GM20000 (cell line): ENCODE results near the gene NOL3.

ENCODE experiments used
- DNase-seq: peaks from one replicate; pipeline ENCODE4 v3.0.0; 2012; ENCODE audit warnings: low spot score
- TF ChIP-seq, protein P1 (sequence below): IDR thresholded peaks from 2 replicates; pipeline ENCODE4 v1.5.1; 2012; ENCODE audit warnings: mild to moderate bottlenecking, control low read depth; ENCODE audit errors: extremely low read depth, missing control alignments

The NOL3 gene

DNA sequence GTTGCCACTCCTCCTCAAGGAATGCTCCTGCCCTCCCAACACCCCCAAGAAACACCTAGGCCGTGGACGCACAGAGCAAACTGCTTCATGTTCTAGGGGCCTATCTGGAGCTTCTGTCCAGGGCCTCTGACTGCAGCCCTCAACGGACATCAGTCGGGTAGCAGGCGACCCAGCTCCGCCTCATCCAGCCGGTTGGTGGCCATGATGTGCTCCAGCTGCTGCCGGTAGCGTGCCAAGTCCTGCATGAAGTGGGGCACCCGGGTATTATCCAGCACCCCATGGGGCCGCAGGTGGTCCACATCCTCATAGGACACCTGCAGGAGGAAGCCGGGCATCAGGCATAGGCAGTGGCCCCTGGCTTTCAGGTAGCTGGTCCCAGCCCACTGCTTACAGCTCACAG lies 6.3 kb downstream of the NOL3 start:
- no peak for DNase-seq
- TF ChIP-seq, protein P1, sequence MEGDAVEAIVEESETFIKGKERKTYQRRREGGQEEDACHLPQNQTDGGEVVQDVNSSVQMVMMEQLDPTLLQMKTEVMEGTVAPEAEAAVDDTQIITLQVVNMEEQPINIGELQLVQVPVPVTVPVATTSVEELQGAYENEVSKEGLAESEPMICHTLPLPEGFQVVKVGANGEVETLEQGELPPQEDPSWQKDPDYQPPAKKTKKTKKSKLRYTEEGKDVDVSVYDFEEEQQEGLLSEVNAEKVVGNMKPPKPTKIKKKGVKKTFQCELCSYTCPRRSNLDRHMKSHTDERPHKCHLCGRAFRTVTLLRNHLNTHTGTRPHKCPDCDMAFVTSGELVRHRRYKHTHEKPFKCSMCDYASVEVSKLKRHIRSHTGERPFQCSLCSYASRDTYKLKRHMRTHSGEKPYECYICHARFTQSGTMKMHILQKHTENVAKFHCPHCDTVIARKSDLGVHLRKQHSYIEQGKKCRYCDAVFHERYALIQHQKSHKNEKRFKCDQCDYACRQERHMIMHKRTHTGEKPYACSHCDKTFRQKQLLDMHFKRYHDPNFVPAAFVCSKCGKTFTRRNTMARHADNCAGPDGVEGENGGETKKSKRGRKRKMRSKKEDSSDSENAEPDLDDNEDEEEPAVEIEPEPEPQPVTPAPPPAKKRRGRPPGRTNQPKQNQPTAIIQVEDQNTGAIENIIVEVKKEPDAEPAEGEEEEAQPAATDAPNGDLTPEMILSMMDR, result no peak

DNA sequence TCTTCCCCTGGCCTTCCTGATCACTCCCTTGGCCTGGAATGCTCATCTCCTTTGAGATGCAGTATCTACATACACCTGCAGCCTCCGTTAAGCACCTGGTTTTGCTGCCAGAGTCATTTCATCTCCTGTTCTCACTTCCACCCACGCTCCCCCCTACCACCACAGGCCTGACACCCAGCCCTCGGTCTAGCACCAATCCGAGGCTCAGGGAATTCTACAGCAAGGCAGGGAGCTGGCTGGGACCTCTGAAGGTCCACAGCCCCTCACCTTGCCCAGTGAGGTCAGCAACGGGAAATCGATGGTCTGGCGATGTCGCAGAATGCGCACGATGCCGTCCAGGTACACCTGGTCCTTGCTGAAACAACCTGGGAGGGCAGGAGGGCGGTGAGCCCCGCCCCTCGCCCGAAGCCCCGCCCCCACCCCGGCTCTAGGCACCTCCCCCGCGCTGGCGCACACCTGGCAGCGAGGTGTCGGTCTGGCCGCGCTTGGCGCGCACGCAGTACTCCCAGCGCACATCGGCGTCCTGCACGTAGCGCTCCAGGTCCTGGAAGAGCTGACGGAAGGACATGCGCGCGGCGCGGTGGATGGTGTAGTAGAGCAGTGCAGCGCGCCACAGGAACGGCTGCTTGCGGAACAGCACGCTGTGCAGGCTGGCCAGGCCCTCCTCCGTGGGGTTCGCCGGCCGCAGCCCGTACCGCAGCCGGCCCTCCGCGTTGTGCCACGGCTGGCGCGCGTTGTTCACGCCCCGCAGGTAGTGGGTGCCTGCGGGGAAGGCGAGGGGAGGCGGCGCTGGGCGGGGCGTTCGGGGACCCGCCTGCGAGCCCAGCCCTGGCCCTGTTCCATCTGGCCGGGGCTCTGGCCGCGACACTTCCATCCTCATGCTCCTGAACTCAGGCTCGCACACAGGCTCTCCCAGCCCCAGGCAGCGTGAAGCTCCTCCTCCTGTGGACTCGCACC lies 7.7 kb downstream of the NOL3 start:
- TF ChIP-seq, protein P1, result no peak
- peak; percentile 71 for DNase-seq

- DNase-seq, result no peak
- TF ChIP-seq, protein P1, result no peak
Measured at GRCh38 chr16:67179421-67180080, 9.2 kb downstream of the NOL3 start.

- TF ChIP-seq, protein P1, result no peak
- DNase-seq, result no peak
Measured at GRCh38 chr16:67180166-67180565, 9.8 kb downstream of the NOL3 start.

DNA sequence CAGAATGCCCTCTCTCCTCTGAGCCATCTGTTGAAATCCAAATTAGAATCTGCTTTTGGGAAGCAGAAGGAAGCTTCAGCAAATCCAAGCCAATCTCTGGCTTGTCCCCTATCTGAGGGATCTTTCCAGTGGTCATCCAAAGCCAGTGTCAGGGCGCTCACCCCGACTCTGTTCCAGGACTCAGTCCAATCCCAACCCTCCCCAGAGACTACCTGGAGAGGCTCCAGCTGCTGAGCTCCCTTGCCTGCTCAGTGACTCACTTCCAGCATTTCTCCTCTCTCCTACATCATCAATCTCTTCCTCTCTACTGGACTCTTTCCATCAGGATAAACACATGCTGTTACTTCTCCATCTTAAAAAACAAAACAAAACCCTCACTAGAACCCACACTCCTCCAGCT lies 11.0 kb downstream of the NOL3 start:
- no peak for DNase-seq
- TF ChIP-seq, protein P1, result no peak

DNA sequence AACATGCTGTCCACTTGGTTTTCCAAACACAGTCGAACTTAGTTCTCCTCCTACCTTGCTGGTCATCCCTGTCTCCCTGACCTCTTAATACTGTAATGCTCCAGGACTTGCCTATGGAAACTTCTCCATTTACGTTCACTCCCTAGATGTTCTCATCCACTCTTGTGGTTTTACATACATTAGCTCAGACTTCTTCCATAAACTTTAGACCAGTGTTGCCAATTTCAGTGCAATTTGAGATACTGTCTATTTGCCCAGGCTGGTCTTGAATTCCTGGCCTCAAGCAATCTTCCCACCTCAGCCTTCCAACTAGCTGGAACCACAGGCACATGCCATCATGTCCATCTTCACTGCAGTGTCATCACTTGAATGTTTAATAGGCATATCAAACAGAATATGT lies 11.9 kb downstream of the NOL3 start:
- TF ChIP-seq, protein P1, result no peak
- no peak for DNase-seq

GRCh38 chr16:67183284-67183626 lies 12.9 kb downstream of the NOL3 start:
- TF ChIP-seq, protein P1, result no peak
- no peak for DNase-seq
